ENCODE results near the gene KCNIP4. TPM values are rescaled to one million over a fixed set of nuclear protein-coding genes. Genes with fewer than 3 reads are reported as not detected.

Gene KCNIP4
- total RNA-seq, 1 donor from 2014 or later = not detected

DNA sequence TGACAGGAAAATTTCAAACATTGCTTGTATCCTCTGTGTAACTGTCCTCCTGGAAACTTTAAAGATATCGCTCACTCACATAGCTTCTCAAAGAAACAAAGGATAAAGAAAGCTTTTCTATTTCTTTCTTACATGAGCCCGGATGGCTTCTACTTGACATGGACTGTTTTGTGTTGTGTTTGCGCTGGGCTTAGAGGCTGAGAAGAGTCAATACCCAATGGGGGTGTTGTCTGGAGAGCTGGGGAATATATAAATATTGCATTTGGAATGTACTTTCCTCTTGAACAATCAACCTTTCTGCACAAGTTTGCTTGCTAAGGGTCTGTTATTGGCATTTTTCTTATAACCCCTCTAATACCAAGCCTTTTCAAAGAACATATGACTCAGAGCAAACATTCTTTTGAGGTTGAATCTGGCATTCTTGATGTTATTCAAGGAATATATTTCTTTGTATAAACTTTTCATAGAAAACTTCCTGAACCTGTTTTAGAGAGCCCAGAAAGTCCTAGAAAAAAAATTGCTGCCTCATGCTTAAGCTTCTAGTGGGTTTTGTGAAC lies 916.4 kb downstream of the KCNIP4 start:
- intact Hi-C loops (cut with micrococcal nuclease) = no loop called here
- no peak for TF ChIP-seq CTCF (IDR thresholded peaks at IDR 0.05)
- no peak overlapping the region for H3K27ac Mint-ChIP-seq
- H3K27me3 Mint-ChIP-seq = no peaks in the 10 kb centered on the region
- no peak overlapping the region for H3K4me3 Mint-ChIP-seq
- no peak for DNase-seq
- H3K36me3 Mint-ChIP-seq (ENCODE audit: low read depth) = no peaks in the 10 kb centered on the region
- H3K4me1 Mint-ChIP-seq = no peaks in the 10 kb centered on the region
- ChIA-PET CTCF (no interaction called here), POLR2A (no interaction called here)
- no peak for ATAC-seq (ENCODE audit: low read depth)
- H3K9me3 Mint-ChIP-seq = peaks cover 8% of the 10 kb centered on the region

- no peak for DNase-seq
- intact Hi-C loops (cut with micrococcal nuclease) = no loop called here
- H3K27ac Mint-ChIP-seq = no peak overlapping the region
- POLR2A ChIA-PET = no interaction called here
- no peak for ATAC-seq (ENCODE audit: low read depth)
- H3K4me1 Mint-ChIP-seq = no peaks in the 10 kb centered on the region
- no peaks in the 10 kb centered on the region for H3K36me3 Mint-ChIP-seq (ENCODE audit: low read depth)
- H3K27me3 Mint-ChIP-seq = no peaks in the 10 kb centered on the region
- H3K9me3 Mint-ChIP-seq = peaks cover 4% of the 10 kb centered on the region
- no peak for TF ChIP-seq CTCF (IDR thresholded peaks at IDR 0.05)
- CTCF ChIA-PET = no interaction called here
- no peak overlapping the region for H3K4me3 Mint-ChIP-seq
Measured at GRCh38 chr4:21018817-21019216, 929.8 kb downstream of the KCNIP4 start.

GRCh38 chr4:21013501-21013900 lies 935.1 kb downstream of the KCNIP4 start:
- Mint-ChIP-seq H3K4me3 (no peak overlapping the region), H3K9me3 (peaks cover 4% of the 10 kb centered on the region), H3K27ac (no peak overlapping the region), H3K27me3 (no peaks in the 10 kb centered on the region), H3K36me3 (ENCODE audit: low read depth) (no peaks in the 10 kb centered on the region), H3K4me1 (no peaks in the 10 kb centered on the region)
- ATAC-seq (ENCODE audit: low read depth) (no peak), DNase-seq (no peak)
- ChIA-PET POLR2A (no interaction called here), CTCF (no interaction called here)
- no peak for TF ChIP-seq CTCF (IDR thresholded peaks at IDR 0.05)
- intact Hi-C loops (cut with micrococcal nuclease) = no loop called here

DNA sequence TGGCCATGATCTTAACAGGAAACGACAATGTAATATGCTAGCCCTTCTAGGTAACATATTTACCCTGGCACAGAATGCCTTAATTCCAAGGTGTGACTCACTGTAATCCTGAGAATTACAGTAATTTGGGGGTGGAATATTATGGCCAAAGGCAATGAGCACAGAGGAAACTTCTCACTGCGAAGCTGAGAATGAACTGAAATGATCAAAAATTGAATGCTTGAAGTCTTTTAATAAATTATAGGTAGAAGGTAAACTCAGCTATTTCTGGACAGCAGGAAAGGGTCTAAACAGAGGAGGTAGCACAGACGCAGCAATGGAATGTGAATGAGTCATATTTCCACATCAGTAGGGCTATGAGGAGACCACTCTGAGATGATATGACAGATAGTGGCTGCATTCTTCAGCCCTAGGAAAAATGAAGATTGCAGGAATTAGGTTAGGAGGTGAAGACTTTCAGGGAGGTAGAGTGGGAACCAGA lies 935.7 kb downstream of the KCNIP4 start:
- Mint-ChIP-seq H3K36me3 (ENCODE audit: low read depth) (no peaks in the 10 kb centered on the region), H3K27me3 (no peaks in the 10 kb centered on the region), H3K9me3 (peaks cover 4% of the 10 kb centered on the region), H3K27ac (no peak overlapping the region), H3K4me1 (no peaks in the 10 kb centered on the region), H3K4me3 (no peak overlapping the region)
- ChIA-PET CTCF (no interaction called here), POLR2A (no interaction called here)
- intact Hi-C loops (cut with micrococcal nuclease) = no loop called here
- no peak for TF ChIP-seq CTCF (IDR thresholded peaks at IDR 0.05)
- no peak for DNase-seq
- no peak for ATAC-seq (ENCODE audit: low read depth)

DNA sequence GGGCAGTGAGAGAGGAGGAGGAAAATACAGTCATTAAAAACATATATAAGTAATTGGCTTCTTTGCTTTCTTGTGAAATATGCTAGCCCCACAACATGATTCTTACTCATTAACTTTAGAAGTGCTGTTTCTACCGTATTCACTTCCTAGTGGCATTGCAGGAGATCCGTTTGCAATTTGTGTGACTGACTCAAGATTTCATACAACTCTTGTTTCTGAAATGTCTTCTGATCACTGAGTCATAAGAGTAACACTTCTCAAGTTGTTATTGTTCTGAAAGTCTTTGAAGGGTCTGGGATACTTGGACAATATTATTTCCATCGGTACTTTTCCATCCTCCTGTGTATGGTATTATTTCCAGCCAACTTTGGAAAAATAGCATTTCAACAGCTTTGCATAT lies 937.5 kb downstream of the KCNIP4 start:
- Mint-ChIP-seq H3K4me3 (no peak overlapping the region), H3K27me3 (no peaks in the 10 kb centered on the region), H3K36me3 (ENCODE audit: low read depth) (no peaks in the 10 kb centered on the region), H3K9me3 (peaks cover 3% of the 10 kb centered on the region), H3K27ac (no peak overlapping the region), H3K4me1 (no peaks in the 10 kb centered on the region)
- ChIA-PET CTCF (no interaction called here), POLR2A (no interaction called here)
- TF ChIP-seq CTCF (IDR thresholded peaks at IDR 0.05) = no peak
- ATAC-seq (ENCODE audit: low read depth) = no peak
- no peak for DNase-seq
- intact Hi-C loops (cut with micrococcal nuclease) = no loop called here
